Activated T-helper 17 cell treated with anti-CD3 and anti-CD28 coated beads, Interleukin-2, amount 50 U/mL, for 72 hours (primary cell): ENCODE results near the gene SAMD14. TPM values are rescaled to one million over a fixed set of nuclear protein-coding genes. Genes with fewer than 3 reads are reported as not detected.

Source experiments
- ATAC-seq: fragments of 150-1000 bp; cut with Tn5 transposase; replicated peaks from 2 replicates; pipeline ENCODE4 v1.10.0; 2021; ENCODE audit warnings: mild to moderate bottlenecking, moderate library complexity
- H3K27ac Mint-ChIP-seq: one replicate; pipeline ENCODE4 v1.8.0; 2022; ENCODE audit warnings: mixed read lengths
- H3K27me3 Mint-ChIP-seq: one replicate; pipeline ENCODE4 v1.8.0; 2022; ENCODE audit warnings: mixed read lengths
- H3K36me3 Mint-ChIP-seq: one replicate; pipeline ENCODE4 v1.8.0; 2022; ENCODE audit warnings: low read depth, mild to moderate bottlenecking, mixed read lengths
- H3K4me1 Mint-ChIP-seq: one replicate; pipeline ENCODE4 v1.8.0; 2022; ENCODE audit warnings: mixed read lengths
- H3K4me3 Mint-ChIP-seq: one replicate; pipeline ENCODE4 v1.8.0; 2022; ENCODE audit warnings: mild to moderate bottlenecking, mixed read lengths
- H3K9me3 Mint-ChIP-seq: one replicate; pipeline ENCODE4 v1.8.0; 2022; ENCODE audit warnings: mixed read lengths
- total RNA-seq, 2 donors: library from RNA; stranded (reverse); gene quantifications; one replicate each; pipeline ENCODE4 v1.2.3, GENCODE V29; 2022

Gene SAMD14
- total RNA-seq, 2 donors from 2014 or later: 0.84 to 6.9 TPM

DNA sequence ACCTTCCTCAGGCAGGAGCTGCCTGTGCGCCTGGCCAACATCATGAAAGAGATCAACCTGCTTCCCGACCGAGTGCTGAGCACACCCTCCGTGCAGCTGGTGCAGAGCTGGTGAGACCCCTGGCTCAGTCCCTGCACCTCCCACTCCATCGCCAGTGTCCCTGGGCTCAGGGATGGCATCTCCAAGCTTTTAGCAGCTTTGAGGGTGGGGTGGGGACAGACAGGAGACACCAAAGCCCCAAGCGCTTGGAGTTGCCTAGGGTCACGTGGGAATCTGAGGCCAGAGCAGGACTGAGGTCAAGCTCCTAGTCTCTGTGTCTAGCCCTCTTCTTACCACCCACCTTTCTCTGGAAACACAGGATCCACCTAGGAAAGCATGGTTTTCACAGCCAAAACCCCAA, 32.5 kb downstream of the SAMD14 start:
- Mint-ChIP-seq H3K27me3 (no peaks in the 10 kb centered on the region), H3K9me3 (no peaks in the 10 kb centered on the region), H3K36me3 (peaks cover 18% of the 10 kb centered on the region), H3K4me3 (peak overlapping the region; percentile 96), H3K27ac (peak overlapping the region; percentile 17), H3K4me1 (peaks cover 20% of the 10 kb centered on the region)
- ATAC-seq: no peak

DNA sequence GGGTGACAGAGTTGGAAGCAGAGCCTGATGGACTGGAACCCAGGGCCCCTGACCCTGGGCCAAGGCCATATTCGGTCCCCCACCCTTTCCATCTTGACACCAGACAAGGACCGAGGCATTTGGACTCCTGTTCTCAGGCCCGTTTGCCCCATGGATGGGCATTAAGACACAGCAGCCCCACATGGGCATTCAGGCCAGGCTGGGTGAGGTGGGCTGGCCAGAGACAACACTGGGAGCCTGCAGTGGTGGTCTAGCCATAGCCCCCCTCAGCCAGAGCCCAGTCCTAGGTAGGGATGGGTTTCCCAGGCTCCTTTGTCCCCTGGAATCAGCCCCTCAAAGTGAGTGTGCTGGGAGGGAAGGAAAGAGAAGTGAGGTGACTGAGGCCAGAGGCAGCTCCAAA, 33.2 kb downstream of the SAMD14 start:
- peaks cover 20% of the 10 kb centered on the region for H3K4me1 Mint-ChIP-seq
- peaks cover 18% of the 10 kb centered on the region for H3K36me3 Mint-ChIP-seq
- no peaks in the 10 kb centered on the region for H3K27me3 Mint-ChIP-seq
- no peaks in the 10 kb centered on the region for H3K9me3 Mint-ChIP-seq
- ATAC-seq: no peak
- peak overlapping the region; percentile 17 for H3K27ac Mint-ChIP-seq
- H3K4me3 Mint-ChIP-seq: peak overlapping the region; percentile 96

DNA sequence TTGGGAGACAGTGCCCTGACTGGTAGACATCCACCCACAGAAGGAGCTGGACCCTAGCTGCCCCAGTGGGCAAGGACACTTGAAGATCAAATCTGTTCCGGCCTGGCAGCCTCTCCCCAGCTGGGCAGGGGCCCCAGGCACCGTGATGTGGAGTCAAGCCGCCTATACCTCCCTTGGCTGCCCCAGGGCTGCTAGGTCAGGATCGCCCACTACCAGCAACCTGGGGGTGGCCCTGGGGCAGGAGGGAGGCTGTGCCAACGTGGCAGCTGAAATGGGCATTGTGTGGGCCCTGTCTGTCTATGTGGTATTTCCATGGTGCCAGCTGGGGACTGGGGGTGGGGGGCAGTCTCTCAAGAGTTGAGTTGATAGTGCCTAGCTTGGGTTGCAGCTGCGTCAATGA, 33.9 kb downstream of the SAMD14 start:
- Mint-ChIP-seq H3K4me1 (peaks cover 20% of the 10 kb centered on the region), H3K9me3 (no peaks in the 10 kb centered on the region), H3K4me3 (peak overlapping the region; percentile 96), H3K27me3 (no peaks in the 10 kb centered on the region), H3K36me3 (peaks cover 18% of the 10 kb centered on the region), H3K27ac (peak overlapping the region; percentile 93)
- no peak for ATAC-seq

DNA sequence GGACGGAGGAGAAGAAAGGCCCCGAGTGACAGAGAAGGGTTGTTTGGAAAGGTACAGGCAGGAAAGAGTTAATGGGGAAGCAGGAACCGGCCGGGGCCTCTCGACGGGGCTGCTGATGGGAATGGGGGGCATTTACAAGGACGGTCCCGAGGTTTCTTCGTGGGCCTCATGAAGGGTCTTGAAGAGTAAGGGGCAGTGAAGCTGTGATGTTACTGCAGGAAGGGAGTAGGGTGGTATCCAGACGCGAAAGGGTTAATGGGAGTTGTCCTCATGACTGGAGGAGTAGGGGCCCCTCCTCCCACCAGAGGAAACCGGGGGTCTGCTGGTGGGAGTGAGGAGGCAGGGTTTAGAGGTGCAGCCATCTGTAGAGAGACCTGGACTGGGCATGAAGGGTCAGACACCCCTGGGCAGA, 34.3 kb downstream of the SAMD14 start:
- ATAC-seq: no peak
- Mint-ChIP-seq H3K27ac (peak overlapping the region; percentile 93), H3K4me1 (peaks cover 20% of the 10 kb centered on the region), H3K27me3 (no peaks in the 10 kb centered on the region), H3K36me3 (peaks cover 18% of the 10 kb centered on the region), H3K4me3 (peak overlapping the region; percentile 96), H3K9me3 (no peaks in the 10 kb centered on the region)

DNA sequence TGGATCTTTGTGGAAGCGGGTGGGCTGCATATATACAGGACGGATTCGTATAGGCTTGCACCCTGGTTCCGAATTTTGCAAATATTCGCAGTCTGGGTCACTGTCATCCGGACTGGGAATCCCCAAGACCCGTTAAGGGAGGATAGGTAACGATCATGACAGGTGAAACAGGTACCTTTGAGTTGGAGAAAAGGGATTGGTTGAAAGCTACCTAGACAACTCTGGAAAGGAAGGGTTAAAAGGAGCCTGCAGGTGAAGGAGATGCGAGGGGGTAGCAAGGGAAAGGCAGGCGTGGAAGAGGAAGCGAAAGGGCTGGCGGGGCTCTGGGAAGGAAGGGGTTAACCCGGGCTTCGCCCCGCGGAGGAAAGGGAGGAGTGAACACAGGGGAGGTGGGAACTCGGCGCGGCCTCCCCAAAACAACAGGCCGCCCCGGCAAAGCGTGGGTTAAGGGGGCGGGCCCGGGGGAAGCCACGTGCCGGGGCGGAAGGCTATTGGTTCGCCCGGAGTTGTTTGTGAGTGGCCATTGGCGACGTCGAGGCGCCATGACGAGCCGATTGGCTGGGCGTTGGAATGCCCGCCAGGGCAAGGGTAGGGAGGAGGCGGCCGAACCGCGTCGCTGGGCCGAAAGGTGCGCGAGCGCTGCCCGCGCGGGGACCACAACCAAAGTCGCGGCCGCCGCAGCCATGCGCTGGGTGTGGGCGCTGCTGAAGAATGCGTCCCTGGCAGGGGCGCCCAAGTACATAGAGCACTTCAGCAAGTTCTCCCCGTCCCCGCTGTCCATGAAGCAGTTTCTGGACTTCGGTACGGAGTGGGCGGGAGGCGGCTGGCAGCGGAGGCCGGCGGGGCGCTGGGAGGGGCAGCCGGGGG, 35.0 kb downstream of the SAMD14 start, which contains the start of gene PDK2:
TSS of gene PDK2 (plus strand) at position 599 of the 867 bp plus-strand sequence. CDS start at position 684, 85 bp downstream.
- H3K4me3 Mint-ChIP-seq: peak within 1 kb of the TSS; percentile 96
- no peaks in the 10 kb centered on the region for H3K27me3 Mint-ChIP-seq
- H3K4me1 Mint-ChIP-seq: peaks cover 13% of the 10 kb centered on the region
- H3K9me3 Mint-ChIP-seq: no peaks in the 10 kb centered on the region
- peaks cover 18% of the 10 kb centered on the region for H3K36me3 Mint-ChIP-seq
- H3K27ac Mint-ChIP-seq: peak within 1 kb of the TSS; percentile 93
- peak; percentile 95 for ATAC-seq

DNA sequence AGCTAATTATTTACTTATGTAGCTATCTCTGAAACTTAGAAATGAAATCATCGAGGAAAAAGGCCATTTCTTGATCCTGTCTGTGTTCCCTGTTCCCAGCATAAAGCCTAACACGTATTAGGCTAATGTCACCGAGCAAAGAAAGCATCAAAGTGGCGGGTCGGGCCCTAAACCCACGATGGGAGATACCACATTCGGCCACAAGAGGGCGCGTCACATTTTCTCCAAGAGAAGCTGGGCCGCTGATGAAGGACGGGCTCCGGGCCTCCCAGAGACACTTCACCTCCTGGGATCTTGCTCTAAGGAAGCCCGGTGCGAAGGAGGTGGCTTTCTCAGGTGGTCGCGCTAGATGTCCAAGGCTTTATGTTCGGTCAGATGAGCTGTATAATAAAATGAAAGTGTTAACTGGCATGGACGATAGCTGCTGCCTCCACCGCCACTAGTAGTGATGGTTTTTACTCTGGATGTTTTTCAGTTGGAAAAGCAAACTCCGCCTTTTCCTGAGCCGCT, 35.7 kb downstream of the SAMD14 start:
- Mint-ChIP-seq H3K4me3 (peak overlapping the region; percentile 96), H3K27ac (peak overlapping the region; percentile 93), H3K27me3 (no peaks in the 10 kb centered on the region), H3K9me3 (no peaks in the 10 kb centered on the region), H3K36me3 (peaks cover 18% of the 10 kb centered on the region), H3K4me1 (peaks cover 9% of the 10 kb centered on the region)
- ATAC-seq: peak; percentile 59

DNA sequence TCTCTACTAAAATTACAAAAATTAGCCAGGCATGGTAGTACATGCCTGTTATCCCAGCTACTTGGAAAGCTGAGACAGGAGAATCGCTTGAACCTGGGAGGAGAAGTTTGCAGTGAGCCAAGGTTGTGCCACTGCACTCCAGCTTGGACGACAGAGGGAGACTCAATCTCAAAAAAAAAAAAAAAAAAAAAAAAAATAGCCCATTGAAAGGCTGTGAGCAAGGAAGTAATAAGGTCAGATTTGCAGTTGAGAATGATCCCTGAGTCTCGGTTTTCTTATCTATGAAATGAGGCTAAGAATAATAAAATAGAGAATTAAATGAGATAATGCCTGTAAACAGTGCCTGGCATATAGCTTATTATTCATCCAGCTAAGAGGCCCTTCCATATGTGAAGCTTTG, 36.2 kb downstream of the SAMD14 start:
- no peak for ATAC-seq
- H3K4me1 Mint-ChIP-seq: peaks cover 9% of the 10 kb centered on the region
- no peaks in the 10 kb centered on the region for H3K27me3 Mint-ChIP-seq
- H3K4me3 Mint-ChIP-seq: peak overlapping the region; percentile 96
- H3K27ac Mint-ChIP-seq: no peak overlapping the region
- H3K9me3 Mint-ChIP-seq: no peaks in the 10 kb centered on the region
- peaks cover 18% of the 10 kb centered on the region for H3K36me3 Mint-ChIP-seq

DNA sequence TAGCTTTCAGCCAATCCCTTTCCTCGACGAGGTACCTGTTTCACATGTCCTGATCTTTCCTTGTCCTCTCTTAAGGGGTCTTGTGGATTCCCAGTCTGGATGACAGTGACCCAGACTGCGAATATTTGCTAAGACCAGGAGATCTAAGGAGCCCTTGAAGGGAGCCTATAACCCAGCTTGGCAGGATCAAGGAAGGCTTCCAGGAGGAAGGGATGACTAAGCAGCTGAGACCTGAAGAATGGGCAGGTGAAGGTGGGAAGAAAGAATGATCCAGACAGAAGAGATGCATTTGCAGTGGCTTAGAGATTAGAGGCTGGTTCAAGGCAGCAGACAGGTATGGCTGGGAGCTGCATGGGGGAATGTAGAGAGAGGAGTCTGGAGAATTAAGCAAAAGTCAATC, 36.7 kb downstream of the SAMD14 start:
- Mint-ChIP-seq H3K4me3 (no peak overlapping the region), H3K9me3 (no peaks in the 10 kb centered on the region), H3K36me3 (peaks cover 13% of the 10 kb centered on the region), H3K27me3 (no peaks in the 10 kb centered on the region), H3K27ac (no peak overlapping the region), H3K4me1 (peaks cover 9% of the 10 kb centered on the region)
- no peak for ATAC-seq

DNA sequence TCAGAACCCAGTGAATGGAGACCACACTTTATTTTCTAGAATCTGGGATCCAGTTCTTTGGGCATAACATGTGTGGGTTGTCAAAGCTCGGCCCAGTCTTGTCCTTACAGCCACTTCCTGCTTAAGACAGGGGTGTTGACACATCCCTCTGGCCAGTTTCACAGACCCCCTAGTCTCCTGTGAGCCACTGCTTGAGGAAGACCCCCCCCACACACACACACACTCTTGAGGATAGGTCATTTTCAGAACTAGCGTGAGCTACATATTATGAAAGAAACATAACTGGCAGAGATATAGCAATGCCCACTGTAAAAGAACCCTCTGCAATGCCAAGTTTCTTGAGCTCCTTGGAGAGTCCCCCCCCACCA, 38.1 kb downstream of the SAMD14 start:
- Mint-ChIP-seq H3K27ac (no peak overlapping the region), H3K4me1 (peaks cover 9% of the 10 kb centered on the region), H3K27me3 (no peaks in the 10 kb centered on the region), H3K9me3 (no peaks in the 10 kb centered on the region), H3K4me3 (no peak overlapping the region), H3K36me3 (peaks cover 11% of the 10 kb centered on the region)
- ATAC-seq: no peak

DNA sequence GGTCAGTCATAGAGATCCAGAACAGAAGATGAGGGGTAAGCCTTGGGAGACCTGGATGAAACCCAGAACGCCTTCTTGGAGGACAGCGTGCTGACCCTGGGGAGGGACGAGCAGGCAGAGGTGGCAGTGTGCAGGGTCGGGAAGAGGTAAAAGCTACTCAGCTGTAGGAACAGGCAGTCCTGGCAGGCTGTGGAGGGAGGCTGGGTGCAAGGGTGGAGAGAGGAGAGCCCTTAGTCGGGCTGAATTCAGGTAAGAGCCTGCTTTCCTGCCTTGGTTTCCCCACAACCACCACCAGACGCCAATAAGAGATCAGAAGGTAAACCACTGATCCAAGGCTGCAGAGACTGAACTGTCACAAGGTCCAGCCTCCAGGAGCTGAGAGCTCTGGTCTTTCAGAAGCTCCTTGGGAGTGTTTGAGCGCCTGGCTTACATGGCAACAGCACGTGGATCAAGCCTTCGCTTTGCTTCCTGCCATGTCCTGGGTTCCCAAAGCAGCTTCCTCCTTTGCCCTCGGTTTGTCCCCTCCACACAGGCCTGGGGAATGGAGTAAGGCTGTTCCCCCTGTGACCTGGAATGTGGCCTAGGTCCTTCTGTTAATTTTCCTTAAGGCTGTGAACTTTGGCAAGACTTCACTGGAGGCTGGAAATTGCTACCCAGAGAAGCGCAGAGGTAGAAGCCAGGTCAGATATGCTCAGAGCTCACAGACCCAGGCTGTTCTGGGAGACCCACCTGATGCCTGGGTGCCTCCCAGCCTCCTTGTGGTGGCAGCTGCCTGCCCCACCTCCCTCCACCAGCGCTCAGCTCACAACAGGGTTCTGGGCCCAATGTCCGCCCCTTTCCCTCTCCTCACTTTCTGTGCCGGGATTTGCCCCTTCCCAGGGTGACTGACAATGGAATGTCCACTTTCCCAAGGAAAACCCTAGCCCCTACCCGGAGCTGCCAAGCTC, 38.7 kb downstream of the SAMD14 start:
- peaks cover 11% of the 10 kb centered on the region for H3K36me3 Mint-ChIP-seq
- no peaks in the 10 kb centered on the region for H3K9me3 Mint-ChIP-seq
- H3K4me3 Mint-ChIP-seq: no peak overlapping the region
- no peaks in the 10 kb centered on the region for H3K27me3 Mint-ChIP-seq
- H3K4me1 Mint-ChIP-seq: peaks cover 8% of the 10 kb centered on the region
- no peak for ATAC-seq
- H3K27ac Mint-ChIP-seq: no peak overlapping the region

DNA sequence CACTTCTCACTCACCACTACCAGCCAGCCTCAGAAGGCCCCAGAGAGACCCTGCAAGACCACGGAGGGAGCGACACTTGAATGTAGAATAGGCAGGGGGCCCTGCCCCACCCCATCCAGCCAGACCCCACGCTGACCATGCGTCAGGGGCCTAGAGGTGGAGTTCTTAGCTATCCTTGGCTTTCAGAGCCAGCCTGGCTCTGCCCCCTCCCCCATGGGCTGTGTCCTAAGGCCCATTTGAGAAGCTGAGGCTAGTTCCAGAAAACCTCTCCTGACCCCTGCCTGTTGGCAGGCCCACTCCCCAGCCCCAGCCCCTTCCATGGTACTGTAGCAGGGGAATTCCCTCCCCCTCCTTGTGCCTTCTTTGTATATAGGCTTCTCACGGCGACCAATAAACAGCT, 39.9 kb downstream of the SAMD14 start:
- no peak for ATAC-seq
- no peak overlapping the region for H3K4me3 Mint-ChIP-seq
- H3K27me3 Mint-ChIP-seq: no peaks in the 10 kb centered on the region
- no peaks in the 10 kb centered on the region for H3K4me1 Mint-ChIP-seq
- no peaks in the 10 kb centered on the region for H3K9me3 Mint-ChIP-seq
- H3K27ac Mint-ChIP-seq: no peak overlapping the region
- H3K36me3 Mint-ChIP-seq: peaks cover 9% of the 10 kb centered on the region

DNA sequence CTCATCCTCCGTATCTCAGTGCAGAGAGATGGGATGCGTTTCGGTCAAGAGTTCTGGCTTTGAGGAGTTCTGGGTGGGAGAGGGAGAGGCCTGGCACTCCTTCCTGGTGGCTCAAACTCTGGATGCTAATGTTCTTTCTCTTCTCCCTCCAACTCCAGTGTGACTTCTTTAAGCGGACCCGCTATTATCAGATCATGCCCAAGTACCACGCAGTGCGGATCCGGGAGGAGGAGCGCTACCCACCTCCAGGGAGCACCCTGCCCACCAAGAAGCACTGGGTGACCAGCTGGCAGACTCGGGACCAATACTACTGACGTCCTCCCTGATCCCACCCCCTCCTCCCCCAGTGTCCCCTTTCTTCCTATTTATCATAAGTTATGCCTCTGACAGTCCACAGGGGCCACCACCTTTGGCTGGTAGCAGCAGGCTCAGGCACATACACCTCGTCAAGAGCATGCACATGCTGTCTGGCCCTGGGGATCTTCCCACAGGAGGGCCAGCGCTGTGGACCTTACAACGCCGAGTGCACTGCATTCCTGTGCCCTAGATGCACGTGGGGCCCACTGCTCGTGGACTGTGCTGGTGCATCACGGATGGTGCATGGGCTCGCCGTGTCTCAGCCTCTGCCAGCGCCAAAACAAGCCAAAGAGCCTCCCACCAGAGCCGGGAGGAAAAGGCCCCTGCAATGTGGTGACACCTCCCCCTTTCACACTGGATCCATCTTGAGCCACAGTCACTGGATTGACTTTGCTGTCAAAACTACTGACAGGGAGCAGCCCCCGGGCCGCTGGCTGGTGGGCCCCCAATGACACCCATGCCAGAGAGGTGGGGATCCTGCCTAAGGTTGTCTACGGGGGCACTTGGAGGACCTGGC, 40.8 kb downstream of the SAMD14 start:
- Mint-ChIP-seq H3K4me1 (no peaks in the 10 kb centered on the region), H3K36me3 (peaks cover under 1% of the 10 kb centered on the region), H3K4me3 (no peak overlapping the region), H3K27ac (no peak overlapping the region), H3K9me3 (no peaks in the 10 kb centered on the region), H3K27me3 (no peaks in the 10 kb centered on the region)
- no peak for ATAC-seq

DNA sequence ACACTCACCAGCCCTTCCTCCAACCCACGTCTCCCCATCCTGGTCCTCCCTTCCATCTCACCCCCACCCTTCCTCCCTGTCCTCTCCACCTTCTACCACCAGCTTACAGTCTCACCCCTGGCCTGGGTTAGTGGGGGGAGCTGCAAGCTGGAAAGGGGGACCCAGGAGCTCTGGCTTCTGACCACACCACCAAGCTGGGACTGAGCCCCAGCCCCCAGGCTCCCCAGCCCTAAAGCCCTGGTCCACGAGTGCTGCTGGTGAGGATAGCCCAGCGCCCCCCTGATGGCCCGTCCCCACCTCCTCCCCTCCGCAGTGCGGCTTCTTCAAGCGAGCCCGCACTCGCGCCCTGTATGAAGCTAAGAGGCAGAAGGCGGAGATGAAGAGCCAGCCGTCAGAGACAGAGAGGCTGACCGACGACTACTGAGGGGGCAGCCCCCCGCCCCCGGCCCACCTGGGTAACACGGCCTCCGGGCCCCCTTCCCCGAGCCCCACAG, 42.0 kb downstream of the SAMD14 start:
- Mint-ChIP-seq H3K9me3 (no peaks in the 10 kb centered on the region), H3K4me3 (no peak overlapping the region), H3K27ac (no peak overlapping the region), H3K27me3 (no peaks in the 10 kb centered on the region), H3K36me3 (no peaks in the 10 kb centered on the region), H3K4me1 (no peaks in the 10 kb centered on the region)
- no peak for ATAC-seq
